CD4-positive, alpha-beta T cell treated with Interleukin-4 for 4 hours (primary cell): ENCODE measurements around the gene CMTM7.
A peak's percentile ranks its signal among the peaks of the same experiment; 100 is the strongest.

Source experiments
- DNase-seq: peaks from one replicate; pipeline ENCODE4 v3.0.0-alpha.2; 2020

Gene CMTM7, protein sequence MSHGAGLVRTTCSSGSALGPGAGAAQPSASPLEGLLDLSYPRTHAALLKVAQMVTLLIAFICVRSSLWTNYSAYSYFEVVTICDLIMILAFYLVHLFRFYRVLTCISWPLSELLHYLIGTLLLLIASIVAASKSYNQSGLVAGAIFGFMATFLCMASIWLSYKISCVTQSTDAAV

DNA sequence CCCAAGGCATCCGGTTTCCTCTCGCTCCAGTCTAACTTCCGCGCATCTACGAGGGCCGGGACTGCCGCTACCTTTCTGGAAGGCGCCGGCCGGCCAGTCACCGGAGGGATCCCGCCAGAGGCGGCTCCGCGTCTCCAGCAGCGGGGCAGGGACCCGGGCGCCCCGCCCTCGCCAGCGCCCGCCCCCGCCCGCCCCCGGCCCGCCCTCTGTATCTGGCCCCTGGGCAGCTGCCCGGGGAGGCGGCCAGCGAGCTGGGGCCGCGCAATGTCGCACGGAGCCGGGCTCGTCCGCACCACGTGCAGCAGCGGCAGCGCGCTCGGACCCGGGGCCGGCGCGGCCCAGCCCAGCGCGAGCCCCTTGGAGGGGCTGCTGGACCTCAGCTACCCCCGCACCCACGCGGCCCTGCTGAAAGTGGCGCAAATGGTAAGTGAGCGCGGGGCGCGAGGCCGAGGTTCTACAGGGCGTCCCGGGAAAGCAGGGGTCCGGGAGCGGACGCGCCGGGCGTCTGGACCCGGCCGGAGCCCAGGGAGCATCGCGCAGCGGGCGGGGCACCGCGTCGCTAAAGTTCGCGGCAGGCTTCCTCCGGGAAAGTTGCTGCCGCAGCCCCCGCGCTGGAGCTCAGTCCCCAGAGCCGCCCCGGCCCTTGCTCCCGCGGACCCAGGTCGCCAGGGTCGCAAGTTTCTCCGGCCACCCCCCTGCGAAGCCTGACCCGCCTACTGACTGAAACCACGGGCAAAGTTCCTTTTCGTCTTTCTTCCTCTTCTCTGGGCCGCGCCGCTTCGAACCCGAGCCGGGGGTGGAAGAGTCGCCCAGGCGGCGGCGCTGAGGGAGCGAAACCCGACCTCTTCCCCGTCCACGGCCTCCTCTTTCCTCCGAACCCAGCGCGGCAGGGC is at the start of gene CMTM7:
Gene CMTM7 (plus strand): TSS at position 211 of the 893 bp plus-strand sequence. CDS start 54 bp downstream, at position 265.
- DNase-seq, result peak; percentile 54

DNA sequence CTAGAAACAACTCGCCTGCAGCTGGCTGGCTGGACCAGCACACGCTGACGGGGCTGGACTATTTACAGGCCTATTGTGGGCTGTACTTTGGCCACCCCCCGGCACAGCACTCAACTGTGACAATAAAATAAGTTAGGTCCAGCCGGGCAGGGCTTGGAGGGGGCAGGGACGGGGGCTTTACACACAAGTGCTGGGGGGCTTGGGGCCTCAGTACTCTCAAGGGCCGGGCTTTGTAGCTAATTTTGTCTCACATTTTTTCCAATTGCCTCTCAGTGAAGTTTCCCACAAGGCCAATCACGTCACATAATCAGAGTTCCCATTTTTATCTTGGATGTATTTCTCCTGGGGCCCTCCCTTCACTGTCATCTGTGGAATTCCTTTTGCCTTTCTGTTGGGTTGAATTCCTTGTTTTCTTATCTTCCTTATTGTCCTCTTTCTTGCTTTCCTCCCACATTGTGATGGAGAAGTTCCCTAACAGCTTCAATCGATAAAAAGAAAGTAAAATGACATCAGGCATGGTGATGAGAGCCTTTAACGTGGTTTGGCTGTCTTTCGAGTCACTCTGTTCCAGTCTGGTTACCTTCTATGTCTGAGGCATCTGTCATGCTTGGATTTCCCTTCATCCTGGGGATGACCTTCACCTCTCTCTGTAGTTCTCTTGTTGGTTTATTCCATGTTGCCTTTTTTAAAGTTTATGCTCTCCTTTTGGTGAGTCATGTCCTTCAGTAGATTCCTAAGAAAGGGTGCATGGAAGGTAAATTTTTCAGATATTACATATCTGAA is 44.1 kb upstream of the CMTM7 start:
- DNase-seq, result no peak

DNA sequence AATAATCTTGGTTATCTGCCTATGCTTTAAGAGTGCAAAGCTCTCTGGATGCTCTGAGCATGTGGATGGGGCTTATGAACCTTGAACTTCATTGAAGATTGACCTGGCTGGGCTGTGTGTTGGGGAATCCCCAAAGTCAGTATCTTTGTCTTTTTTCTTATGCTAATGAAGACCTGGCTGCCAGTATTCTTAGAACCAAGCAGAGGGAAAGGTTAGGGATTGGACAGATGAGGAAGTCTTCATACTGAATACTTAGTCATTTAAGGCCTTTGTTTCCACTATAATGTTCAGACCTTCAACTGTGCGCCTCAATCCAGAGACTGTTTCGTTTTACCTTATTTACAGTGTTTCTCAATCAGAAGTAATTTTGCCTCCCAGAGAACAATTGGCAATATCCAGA is 42.5 kb upstream of the CMTM7 start:
- no peak for DNase-seq

DNA sequence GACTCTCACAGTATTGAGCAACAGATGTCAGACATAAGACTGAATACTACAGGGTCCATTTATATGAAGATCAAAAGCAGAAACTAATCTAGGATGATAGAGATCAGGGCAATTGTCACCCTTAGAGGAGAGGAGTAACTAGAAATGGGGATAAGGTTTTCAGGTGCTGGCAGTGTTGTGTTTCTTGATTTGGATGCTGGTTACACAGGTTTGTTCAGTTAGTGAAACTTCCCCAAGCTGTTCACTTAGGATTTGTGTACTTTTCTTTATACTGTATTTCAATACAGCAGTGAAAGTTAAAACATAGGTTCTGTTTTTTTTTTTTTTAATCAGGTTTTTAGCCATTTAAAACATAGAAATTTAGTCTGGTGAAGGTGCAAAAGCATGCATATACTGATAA is 39.1 kb upstream of the CMTM7 start:
- no peak for DNase-seq

DNA sequence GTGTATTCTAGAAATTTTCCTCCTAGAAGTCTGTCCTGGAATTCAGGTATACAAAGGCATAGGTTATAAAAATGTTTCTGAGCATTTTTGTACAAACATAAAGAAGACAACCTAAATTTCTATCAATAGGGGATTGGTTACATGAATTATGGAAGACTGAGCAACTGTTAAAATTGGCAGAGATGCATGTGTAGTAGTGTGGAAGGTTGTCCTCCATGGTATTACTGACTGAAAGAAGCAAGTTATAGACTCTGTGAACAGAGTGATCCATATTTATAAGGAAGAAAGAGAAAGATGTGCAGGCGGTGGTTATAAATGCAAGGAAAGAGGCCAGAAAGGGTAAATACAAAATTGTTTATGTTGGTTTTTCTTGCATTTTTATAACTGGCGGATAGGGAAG is 38.3 kb upstream of the CMTM7 start:
- DNase-seq, result no peak

DNA sequence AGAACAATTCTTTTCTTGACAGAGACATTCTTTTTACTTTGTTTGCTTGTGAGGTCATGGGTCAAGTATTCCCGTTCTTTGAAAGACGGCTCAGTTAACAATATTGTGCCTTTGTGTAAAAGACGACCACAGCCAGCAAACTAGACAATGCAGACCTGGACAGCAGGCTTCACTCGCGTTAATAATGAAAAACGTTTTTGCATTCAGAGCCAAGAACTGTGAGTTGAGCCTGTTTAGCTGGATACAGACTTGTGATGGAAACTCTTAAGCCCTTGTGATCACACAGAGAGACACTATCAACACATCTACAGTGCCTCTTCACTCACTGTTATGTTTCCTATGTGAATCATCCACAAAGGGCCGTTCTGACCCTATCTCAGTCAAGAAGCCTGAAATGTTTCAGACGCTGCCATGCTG is 37.3 kb upstream of the CMTM7 start:
- no peak for DNase-seq

DNA sequence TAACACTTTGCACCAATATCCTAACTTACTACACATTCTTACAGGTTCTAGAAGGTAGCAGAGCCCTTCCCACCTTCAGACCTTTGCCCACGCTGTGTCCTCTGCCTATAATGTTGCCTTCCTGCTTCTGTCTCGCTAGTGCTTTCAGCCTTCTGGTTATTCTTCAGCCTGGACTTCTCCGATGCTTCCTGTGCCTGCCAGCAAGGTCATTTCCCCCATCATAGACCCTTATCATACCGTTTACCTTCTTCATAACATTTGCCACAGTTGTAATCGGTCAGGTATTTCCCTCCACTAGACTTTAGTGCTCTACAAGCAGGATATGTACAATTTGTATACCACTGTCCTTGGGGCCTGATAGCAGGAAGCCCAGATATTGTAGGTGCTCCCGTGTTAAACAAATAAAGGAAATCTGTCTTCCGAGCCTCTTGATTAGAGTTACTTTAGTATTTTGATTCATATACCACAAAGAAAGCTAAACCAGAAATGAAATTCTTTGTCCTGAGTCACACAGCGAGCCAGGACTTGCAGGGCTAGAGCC is 35.8 kb upstream of the CMTM7 start:
- DNase-seq, result no peak

DNA sequence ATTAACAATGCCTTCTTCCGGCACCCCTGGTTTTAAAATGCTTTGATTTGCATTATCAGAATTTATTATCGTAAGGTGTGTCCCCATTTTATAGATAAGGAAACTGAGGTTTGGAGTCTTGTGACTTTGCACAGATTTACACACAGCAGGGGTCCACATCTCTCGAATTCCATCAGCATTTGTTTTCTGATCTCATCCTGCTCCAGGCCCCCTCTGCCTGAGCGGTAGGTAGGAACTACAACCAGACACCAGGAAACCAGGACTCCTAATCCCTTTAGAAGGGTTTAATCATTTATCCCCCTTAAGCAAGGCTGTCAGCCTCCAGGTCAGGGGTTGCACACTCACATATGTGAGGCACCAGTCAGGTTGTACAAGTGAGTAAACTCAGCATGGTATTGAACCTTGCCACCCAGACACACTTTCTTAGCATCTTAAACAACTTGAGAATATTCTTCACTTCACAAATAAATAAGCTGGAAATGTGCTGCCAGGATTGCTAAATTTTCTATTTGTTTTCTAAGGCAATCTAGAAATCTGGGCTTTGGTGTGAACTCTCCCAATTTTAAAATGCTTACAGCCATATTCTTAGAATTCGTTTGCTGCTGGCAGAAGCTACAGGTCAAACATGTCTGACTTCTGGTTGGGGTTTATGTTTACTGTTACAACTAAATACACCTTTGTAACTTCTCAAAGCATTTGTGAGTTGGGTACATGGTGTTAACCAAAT is 31.7 kb upstream of the CMTM7 start:
- no peak for DNase-seq

DNA sequence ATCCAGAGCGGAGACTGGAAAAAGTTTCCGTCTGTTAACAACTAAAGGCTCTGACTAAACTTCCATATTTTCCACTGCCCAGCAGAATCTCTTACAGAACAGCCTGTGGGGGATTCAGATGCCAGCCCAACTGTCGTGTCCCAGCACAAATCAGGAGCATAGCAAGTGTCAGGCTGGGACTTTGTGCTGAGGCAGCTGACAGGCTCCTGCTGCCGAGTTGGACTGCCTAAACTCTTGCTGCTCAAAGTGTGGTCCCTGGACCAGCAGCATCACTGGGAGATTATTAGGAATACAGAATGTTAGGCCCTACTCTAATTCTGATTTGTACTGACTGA is 31.2 kb upstream of the CMTM7 start:
- no peak for DNase-seq

DNA sequence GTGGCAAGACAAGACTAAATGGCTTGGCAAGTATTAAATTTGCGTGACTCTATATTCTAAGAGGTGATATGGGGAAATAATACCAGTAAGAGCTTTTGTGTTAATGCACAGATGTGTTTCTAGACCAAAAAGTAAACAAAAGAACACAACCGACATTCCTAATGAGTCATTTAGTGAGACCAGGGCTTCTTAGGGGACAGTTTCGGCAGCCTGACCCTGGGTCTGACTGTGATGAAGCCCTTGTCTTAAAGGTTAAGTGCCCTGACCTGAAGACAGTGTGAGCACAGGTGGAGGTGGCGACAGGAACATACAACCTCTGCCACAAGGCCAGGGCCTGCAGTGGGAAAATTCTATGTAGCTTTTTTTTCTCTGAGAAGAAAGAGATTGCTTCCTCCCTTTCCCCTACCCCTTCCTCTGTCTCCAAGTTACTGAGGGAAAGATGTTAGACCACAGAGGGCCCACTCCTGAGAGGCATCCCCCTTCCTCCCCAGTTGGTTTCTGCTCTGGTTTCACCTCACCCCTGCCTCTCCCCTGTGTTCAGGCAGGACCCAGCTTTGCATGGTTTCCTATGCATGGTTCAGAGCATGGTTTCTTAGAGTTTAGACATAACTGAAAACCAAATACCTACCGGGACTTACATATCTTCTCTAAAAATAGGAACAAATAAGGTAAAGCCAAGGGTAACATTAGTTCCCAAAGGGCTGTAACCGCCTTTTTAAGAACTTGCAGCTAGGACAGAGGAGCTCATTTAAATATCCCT is 24.8 kb upstream of the CMTM7 start:
- DNase-seq, result no peak

DNA sequence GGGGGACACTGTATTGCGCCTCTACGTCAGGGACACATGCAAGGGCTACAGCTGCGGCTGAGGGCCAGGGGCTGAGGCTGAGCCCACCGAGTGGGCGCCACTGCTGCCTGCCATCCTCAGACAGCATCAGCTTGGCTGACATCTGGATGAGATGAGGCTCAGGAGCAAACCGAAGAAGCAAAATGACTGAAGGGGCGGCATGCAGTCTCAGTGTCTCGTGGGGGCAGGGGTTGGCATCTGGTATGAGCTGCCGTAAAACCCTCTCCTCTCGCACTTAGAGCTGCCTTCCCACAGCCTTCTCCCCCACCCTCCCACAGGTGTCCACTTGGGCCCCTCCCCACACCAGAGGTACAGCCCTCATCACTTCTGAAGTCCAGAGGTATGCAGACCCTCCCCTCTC is 24.2 kb upstream of the CMTM7 start:
- no peak for DNase-seq

DNA sequence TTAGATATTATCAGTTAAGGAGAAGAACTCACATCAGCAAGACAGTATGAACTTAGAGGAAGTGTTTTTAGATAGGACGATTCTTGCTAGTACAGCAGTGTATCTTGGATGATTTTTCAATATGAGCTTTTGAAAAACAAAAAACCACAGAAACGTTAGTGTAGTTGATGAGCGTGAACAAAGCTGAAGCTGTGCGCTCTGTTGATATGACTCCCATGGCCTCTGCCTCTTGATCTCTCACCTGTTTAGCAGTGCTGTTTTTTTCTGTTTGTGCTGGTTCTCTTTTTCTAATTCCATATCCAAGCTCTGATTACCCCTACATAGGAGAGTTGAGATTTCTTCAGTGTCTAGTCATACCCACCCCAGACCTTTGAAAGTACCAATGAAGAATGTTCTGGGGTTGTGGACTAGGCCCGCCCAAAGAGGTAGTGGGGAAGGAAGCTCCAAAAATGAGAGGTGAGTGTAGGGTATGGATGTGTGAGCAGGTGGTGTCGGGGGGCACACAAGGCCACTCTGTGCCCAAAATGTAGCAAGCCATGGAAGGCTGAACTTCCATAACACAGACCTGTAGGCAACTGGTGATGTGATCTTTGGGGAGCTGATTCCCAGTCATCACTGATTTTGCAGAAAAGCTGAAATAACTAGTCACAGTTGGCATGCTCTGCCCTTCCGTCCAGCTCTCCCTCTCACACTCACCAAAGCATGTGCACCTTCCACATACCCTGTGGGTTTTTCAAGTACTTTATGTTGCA is 20.0 kb upstream of the CMTM7 start:
- peak; percentile 38 for DNase-seq

DNA sequence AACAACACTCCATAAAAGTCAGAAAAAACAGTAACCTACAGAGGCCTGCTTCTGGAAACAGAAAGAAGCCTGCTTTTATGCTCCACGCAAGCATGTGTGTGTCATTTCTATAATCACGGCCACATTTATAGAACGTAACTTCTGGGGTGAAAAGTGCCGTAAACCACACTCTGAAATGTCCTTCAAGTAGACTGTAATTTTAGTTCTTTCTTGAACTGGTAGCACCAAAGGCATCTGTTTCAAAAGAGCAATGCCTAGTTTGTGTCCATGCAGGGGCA is 19.5 kb upstream of the CMTM7 start:
- DNase-seq, result no peak

DNA sequence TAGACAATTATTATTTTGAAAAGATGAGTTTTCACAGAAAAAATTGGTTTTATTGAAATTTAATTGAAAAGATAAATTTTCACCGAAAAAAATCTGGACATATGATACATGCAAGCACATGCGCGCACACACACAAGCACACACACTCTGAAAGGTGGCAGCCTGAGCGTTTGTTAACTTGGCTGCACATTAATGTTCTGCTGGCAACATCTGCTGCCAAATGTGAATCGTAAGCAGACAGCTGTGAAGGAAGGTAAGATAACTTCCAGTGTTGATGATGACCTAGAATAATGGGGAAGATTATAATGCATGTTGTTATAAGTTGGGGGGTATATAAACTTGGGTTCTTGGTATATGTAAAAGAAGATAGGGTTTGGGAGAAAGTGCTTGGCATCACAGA is 18.4 kb upstream of the CMTM7 start:
- DNase-seq, result no peak

DNA sequence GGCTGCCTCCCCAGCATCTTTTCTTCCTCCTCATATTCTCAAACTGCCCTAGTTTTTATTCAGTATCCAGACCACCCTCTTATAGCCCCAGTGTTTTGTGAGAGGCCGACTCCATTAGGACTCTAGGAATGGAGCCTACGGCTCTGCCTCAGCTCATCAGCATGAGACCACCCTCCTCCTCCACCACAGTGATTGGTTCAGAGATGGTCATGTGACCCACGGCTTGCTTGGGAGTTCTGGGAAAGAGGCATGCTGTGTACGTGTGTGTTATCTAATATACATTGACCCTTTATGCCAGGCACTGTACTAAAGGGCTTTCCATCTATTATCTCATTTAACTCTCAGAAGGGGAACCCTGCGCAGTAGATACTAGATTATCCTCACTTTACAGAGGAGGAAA is 17.8 kb upstream of the CMTM7 start:
- no peak for DNase-seq

DNA sequence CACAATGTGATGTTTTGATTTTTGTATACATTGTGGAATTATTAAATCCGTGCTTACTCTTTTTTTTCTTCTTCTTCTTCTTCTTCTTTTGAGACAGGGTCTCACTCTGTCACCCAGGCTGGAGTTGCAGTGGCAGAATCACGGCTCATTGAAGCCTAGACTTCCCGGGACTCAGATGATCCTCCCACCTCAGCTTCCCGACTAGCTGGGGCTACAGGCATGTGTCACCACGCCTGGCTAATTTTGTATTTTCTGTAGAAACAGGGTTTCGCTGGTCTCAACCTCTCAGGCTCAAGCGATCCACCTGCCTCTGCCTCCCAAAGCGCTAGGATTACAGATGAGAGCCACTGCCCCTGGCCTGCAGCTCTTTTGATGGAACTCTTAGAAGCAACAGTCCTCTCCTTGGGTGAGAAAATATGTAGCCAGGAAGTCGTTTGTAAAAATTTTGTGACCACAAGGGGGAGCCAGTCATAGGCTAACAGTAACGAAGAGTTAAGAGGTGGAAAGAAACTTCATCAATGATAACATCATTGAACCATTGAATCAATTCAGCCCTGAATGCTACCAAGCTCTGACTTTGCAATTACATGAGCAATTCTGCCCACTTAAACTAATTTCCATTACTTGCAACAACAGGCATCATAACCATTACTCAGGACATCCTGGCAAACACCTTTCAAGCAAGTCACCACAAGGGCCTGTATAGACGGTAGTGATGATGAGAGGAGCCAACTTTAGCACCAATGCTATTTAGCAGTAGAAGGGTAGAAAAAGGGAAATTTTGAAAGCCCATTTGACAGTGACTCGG is 16.7 kb upstream of the CMTM7 start:
- DNase-seq, result peak; percentile 83

DNA sequence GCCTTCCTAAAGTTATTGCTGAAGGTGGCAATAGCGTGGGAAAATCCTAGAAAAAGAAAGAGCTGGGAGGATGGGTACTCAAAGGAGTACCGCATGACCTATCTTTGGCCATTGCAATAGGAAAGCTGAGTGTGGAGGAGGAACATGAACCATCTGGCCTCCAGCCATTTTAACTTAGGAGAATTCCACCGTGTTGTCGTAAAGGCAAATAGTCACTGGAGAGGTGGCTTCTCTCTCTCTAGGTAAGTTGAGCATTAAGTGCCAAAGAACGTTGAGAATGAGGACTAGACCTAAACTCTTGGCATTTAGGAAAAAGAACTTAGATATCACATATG is 16.1 kb upstream of the CMTM7 start:
- DNase-seq, result no peak

DNA sequence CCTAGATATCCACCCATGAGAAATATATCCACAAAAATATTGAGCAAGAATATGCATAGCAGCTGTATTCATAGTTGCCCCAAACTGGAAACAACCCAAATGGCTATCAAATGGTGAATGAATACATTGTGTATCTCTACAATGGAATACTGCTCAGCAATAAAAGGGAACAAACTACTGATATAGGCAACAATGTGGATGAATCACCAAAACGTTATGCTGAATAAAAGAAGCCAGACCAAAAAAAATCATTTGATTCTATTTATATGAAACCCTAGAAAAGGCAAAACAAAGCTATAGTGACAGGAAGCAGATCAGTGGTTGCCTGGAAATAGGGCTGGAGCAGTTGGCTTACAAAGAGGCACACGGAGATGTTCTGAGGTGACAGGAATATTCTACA is 15.5 kb upstream of the CMTM7 start:
- DNase-seq, result no peak

DNA sequence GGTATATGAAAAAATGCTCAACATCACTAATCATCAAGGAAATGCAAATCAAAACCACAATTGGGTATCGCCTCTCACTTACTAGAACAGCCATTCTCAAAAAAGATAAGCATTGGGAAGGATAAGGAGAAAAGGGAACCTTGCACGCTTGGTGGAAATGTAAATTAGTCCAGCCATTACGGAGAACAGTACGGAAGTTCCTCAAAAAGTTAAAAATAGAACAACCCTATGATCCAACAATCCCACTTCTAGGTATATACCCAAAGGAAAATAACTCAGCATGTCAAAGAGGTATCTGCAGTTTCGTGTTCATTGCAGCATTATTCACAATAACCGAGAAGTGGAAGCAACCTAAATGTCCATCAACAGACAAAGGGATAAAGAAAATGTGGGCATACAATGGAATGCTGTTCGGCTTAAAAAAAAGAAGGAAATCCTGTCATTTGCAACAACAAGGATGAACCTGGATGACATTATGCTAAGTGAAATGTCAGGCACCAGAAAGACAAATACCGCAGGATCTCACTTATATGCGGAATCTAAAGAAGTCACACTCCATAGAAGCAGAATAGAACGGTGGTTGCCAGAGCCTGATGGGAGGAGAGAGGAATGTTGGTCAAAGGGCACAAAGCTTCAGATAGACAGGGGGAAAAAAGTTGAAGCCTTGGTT is 11.7 kb upstream of the CMTM7 start:
- DNase-seq, result no peak

DNA sequence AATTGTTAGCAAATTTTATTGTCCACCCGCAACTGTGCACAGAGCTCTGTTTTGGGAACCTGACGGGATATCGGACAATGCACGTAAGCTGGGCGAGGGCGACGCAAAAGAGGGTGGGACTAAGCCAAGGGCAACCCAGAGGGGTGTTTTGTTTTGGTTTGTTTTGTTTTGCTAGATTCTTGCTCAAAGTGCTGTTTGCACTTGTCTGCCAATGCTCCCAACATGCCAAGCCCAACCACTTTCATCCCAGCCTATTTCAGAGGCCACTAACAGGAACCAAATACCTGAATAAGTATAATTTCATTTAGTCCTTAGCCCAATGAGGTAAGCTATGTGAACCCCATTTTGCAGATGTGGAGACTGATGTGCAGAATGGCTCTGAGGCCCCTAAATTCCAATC is 9.7 kb upstream of the CMTM7 start:
- no peak for DNase-seq
